Kidney (tissue), 14 donors: ENCODE results near the gene IZUMO1. TPM values are rescaled to one million over a fixed set of nuclear protein-coding genes. Genes with fewer than 3 reads are reported as not detected.
"Not testable (repeated sequence)": the region's sequence is repeated elsewhere in the genome, so short reads cannot be mapped to it uniquely, and the experiment has no call there.

Experiments
- DNase-seq, 5 donors: peaks; one replicate each; pipeline ENCODE4 v3.0.0-alpha.2; 2013 to 2020
- FAIRE-seq: peaks from 2 replicates; lab custom pipeline; 2012; peaks lifted over from hg19 to GRCh38; lab: Jason Lieb, UNC
- H3K27ac ChIP-seq, 2 donors: one replicate each; pipeline ENCODE4 v1.7.0; 2013; ENCODE audit warnings: low read depth in 2 of 2, low read length in 2 of 2, inconsistent platforms in 1 of 2
- H3K27me3 ChIP-seq: one replicate; pipeline ENCODE4 v1.7.1; 2013; ENCODE audit warnings: low read length, inconsistent platforms; ENCODE audit not compliant: control insufficient read depth, insufficient read depth
- H3K36me3 ChIP-seq, 3 donors: one replicate each; pipeline versions ENCODE4 v1.7.0 to v1.7.1; 2013; ENCODE audit warnings: low read length in 3 of 3, control low read depth in 1 of 3, inconsistent platforms in 1 of 3; ENCODE audit not compliant: insufficient read depth in 3 of 3, control insufficient read depth in 2 of 3
- H3K4me1 ChIP-seq, 3 donors: one replicate each; pipeline versions ENCODE4 v1.7.0 to v1.7.1; 2013; ENCODE audit warnings: low read length in 3 of 3, inconsistent platforms in 1 of 3, low read depth in 1 of 3; ENCODE audit not compliant: control insufficient read depth in 2 of 3, insufficient read depth in 2 of 3
- H3K4me3 ChIP-seq, 3 donors: one replicate each; pipeline versions ENCODE4 v1.7.0 to v1.8.1; 2013; ENCODE audit warnings: low read length in 3 of 3, control low read depth in 1 of 3, inconsistent platforms in 1 of 3
- H3K9ac ChIP-seq, 3 donors: one replicate each; pipeline versions ENCODE4 v1.7.0 to v1.7.1; 2013; ENCODE audit warnings: low read length in 3 of 3, control low read depth in 1 of 3, inconsistent platforms in 1 of 3
- H3K9me3 ChIP-seq, 3 donors: one replicate each; pipeline versions ENCODE4 v1.7.0 to v1.7.1; 2013; ENCODE audit warnings: low read length in 3 of 3, control low read depth in 1 of 3, inconsistent platforms in 1 of 3; ENCODE audit not compliant: control insufficient read depth in 2 of 3, insufficient read depth in 1 of 3
- intact Hi-C: fragments of 100-400 bp; cut with DNase I; formaldehyde crosslinking; loops from one replicate; pipeline ENCODE4 v1.11.1; 2022
- polyA plus RNA-seq: library from polyadenylated mRNA; stranded (reverse); fragments of 350-450 nt; fragmentation: Illumina TruSeq; extraction: RNeasy Lipid Tissue Mini Kit (QIAGEN cat#74804); gene quantifications from one replicate; pipeline ENCODE4 v1.2.3, GENCODE V29; 2014; ENCODE audit warnings: low read depth, low replicate concordance; ENCODE audit not compliant: insufficient read depth
- total RNA-seq: library from RNA; stranded (reverse); fragmentation: NEBNext Ultra II Directional; extraction: Animal tissue kit (Norgen Biotek cat#: 25700); gene quantifications from one replicate; pipeline ENCODE4 v1.2.1, GENCODE V29; 2021
- TF ChIP-seq, protein P1 (sequence below): IDR thresholded peaks from 3 replicates; pipeline ENCODE4 v1.5.1; 2012; ENCODE audit warnings: mild to moderate bottlenecking, moderate library complexity, borderline replicate concordance; ENCODE audit not compliant: insufficient read depth; ENCODE audit errors: extremely low read depth
- donor health status: control.
- donor health status: control.
- donor health status: control.
- donor health status: control.
- donor health status: control.
- donor health status: DM: yes; HTN: yes; CAD: no.
- donor health status: Normal renal cell carcinoma (clear cell type).

IZUMO1 gene
- total and polyA plus RNA-seq, 2 donors from 2014 or later: 0.79 TPM; not detected in 1

DNA sequence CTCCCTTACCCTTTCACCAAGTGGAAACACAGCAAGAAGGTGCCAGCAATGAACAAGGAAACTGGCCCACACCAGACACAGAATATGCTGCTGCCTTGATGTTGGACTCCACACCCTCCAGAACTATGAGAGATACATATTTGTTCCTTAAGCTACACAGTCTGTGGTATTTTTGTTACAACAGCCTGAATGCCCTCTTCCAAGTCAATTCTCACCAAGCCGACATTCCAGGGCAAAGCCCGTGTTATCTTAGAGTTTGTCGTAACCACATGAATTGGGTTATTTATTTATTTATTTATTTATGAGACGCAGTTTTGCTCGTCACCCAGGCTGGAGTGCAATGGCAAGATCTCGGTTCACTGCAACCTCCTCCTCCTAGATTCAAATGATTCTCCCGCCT, 23.6 kb upstream of the IZUMO1 start:
- no peak overlapping the region for H3K4me3 ChIP-seq
- H3K9me3 ChIP-seq: no peaks in the 10 kb centered on the region
- DNase-seq (no peak), FAIRE-seq (no peak)
- TF ChIP-seq, protein P1, sequence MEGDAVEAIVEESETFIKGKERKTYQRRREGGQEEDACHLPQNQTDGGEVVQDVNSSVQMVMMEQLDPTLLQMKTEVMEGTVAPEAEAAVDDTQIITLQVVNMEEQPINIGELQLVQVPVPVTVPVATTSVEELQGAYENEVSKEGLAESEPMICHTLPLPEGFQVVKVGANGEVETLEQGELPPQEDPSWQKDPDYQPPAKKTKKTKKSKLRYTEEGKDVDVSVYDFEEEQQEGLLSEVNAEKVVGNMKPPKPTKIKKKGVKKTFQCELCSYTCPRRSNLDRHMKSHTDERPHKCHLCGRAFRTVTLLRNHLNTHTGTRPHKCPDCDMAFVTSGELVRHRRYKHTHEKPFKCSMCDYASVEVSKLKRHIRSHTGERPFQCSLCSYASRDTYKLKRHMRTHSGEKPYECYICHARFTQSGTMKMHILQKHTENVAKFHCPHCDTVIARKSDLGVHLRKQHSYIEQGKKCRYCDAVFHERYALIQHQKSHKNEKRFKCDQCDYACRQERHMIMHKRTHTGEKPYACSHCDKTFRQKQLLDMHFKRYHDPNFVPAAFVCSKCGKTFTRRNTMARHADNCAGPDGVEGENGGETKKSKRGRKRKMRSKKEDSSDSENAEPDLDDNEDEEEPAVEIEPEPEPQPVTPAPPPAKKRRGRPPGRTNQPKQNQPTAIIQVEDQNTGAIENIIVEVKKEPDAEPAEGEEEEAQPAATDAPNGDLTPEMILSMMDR: no peak
- no peak overlapping the region for H3K9ac ChIP-seq
- no peaks in the 10 kb centered on the region for H3K36me3 ChIP-seq
- peaks cover 0 to 3% (median 0%) of the 10 kb centered on the region in 3 donors for H3K4me1 ChIP-seq
- intact Hi-C loops: no loop called here
- no peak overlapping the region for H3K27ac ChIP-seq
- no peaks in the 10 kb centered on the region for H3K27me3 ChIP-seq

DNA sequence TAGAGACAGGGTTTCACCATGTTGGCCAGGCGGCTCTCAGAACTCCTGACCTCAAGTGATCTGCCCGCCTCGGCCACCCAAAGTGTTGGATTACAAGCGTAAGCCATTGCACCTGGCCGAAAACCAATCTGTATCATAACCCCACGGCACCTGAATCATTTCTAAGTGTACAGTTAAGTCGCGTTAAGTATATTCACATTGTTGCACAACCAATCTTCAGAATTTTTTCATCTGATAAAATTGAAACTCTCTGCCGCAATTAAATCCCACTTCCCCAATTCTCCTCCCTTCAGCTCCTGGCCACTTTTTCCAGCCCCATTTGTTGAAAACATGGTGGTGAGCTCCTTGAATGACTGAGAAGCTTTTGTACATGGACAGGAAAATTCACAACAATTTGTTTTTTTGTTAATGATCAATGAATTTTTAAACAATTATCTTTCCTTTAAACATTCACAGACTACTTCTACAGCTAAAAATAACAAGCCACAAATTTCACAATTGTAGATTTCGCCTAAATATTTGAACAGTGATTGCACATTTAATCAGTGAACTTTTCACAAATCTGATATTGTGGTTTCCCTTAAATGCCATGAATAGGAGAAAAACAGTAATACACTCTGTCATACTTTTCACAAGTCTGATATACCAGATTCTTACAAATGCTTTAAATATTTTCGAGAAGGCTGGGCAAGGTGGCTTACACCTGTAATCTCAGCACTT, 22.4 kb upstream of the IZUMO1 start:
- H3K36me3 ChIP-seq: no peaks in the 10 kb centered on the region
- TF ChIP-seq, protein P1: no peak
- H3K27me3 ChIP-seq: no peaks in the 10 kb centered on the region
- no peak for DNase-seq
- no peak for FAIRE-seq
- H3K4me3 ChIP-seq: no peak overlapping the region
- intact Hi-C loops: no loop called here
- H3K9me3 ChIP-seq: no peaks in the 10 kb centered on the region
- no peak overlapping the region for H3K9ac ChIP-seq
- H3K4me1 ChIP-seq: peaks cover 0 to 3% (median 0%) of the 10 kb centered on the region in 3 donors
- H3K27ac ChIP-seq: no peak overlapping the region

- H3K4me1 ChIP-seq, H3K27ac ChIP-seq, H3K4me3 ChIP-seq, intact Hi-C loops, FAIRE-seq, H3K9me3 ChIP-seq, DNase-seq, H3K36me3 ChIP-seq, H3K9ac ChIP-seq, H3K27me3 ChIP-seq: not testable (repeated sequence)
Observed at GRCh38 chr19:48768171-48768753, 21.6 kb upstream of the IZUMO1 start.

GRCh38 chr19:48765816-48766215, 19.1 kb upstream of the IZUMO1 start:
- FAIRE-seq, H3K27me3 ChIP-seq, DNase-seq, H3K4me3 ChIP-seq, H3K4me1 ChIP-seq, intact Hi-C loops, H3K9ac ChIP-seq, H3K36me3 ChIP-seq, H3K9me3 ChIP-seq, H3K27ac ChIP-seq: not testable (repeated sequence)
